HL-60/S4 treated with phorbol 12-myristate 13-acetate at 8.2 ng/mL for 4 days and 3 days (cell line): ENCODE results near the gene RBM3.

Experiments
- in situ Hi-C: fragments of 300-500 bp; cut with MboI; formaldehyde crosslinking; loops from 2 replicates; pipeline ENCODE4 v1.15.0; 2022; ENCODE audit warnings: low sequenced_read_pairs

Gene RBM3

GRCh38 chrX:48617542-48618340 is 43.5 kb downstream of the RBM3 start:
- in situ Hi-C loops: no loop called here

- in situ Hi-C loops: no loop called here
Observed at GRCh38 chrX:48626401-48627298, 52.4 kb downstream of the RBM3 start.
